HTR-8/SVneo (cell line): Measurements from ENCODE around the gene SNRPD2.
"Not testable (repeated sequence)": the region's sequence is repeated elsewhere in the genome, so short reads cannot be mapped to it uniquely, and the experiment has no call there.

ENCODE experiments used
- DNase-seq: peaks from one replicate; pipeline ENCODE4 v3.0.0; 2011; ENCODE audit warnings: low spot score, mixed read lengths; ENCODE audit not compliant: insufficient read length
- FAIRE-seq: peaks from 2 replicates; lab custom pipeline; 2011; peaks lifted over from hg19 to GRCh38; lab: Jason Lieb, UNC

SNRPD2 gene

DNA sequence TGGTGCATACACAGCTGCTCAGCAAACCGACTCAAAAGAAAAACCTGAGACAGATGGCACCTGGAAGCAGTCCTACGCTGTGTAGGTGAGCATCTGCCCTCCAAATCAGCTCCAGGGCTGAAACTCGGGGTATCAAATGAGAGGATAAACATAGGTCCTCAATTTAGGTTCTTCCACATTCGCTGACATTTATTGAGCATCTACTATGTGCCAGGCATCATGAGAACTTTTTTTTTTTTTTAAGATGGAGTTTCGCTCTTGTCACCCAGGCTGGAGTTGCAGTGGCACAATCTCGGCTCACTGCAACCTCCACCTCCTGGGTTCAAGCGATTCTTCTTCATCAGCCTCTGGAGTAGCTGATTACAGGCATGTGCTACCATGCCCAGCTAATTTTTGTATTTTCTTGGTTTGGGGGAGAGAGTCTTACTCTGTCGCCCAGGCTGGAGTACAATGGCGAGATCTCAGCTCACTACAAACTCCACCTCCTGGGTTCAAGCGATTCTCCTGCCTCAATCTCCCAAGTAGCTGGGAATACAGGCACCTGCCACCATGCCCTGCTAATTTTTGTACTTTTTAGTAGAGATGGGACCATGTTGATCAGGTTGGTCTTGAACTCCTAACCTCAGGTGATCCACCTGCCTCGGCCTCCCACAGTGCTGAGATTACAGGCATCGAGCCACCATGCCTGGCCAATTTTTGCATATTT lies 14.1 kb upstream of the SNRPD2 start:
- FAIRE-seq (no peak), DNase-seq (no peak)

DNA sequence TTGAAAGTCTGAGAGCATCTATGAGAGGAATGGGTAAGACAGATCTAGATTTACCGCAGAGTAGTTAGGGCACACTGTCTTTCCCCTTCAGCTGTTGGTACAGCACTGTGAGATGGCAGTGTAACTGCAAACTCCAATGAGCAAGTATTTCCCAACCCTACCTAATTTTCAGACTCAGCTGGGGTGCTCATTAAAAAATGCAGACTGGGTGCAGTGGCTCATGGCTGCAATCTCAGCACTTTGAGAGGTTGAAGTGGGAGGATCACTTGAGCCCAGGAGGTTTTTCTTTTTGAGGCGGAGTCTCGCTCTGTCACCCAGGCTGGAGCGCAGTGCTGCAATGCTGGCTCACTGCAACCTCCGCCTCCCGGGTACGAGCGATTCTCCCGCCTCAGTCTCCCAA lies 13.4 kb upstream of the SNRPD2 start:
- DNase-seq (no peak), FAIRE-seq (no peak)

GRCh38 chr19:45701676-45702075 lies 9.9 kb upstream of the SNRPD2 start:
- DNase-seq (no peak), FAIRE-seq (no peak)

GRCh38 chr19:45693106-45693788 lies 1.5 kb upstream of the SNRPD2 start:
- FAIRE-seq (no peak), DNase-seq (peak; percentile 80)

GRCh38 chr19:45692187-45693105 lies 693 bp upstream of the SNRPD2 start, which contains the start of gene QPCTL:
Gene QPCTL, plus strand, starts transcription at chr19:45692666. Its CDS starts 38 bp downstream, at chr19:45692704.
- DNase-seq (peak; percentile 97), FAIRE-seq (peak; percentile 97)

DNA sequence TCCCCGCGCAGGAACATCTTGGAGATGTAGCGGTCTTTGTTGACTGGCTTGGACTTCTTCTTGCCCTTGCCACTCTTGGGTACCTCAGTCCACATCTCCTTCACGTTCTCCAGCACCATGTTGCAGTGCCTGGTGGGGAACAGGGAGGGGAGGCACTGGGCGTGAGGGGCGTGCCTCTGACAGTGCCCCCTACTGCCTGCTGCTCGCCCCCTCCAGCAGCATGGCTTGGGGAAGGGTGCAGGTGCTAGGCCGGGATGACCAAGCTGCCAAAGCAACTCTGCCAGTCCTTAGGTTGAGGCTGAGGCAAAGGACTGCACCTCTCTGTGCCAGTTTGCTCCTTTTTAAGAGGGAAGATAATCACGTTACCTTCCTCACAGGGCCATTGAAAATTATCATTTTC lies 4.2 kb downstream of the SNRPD2 start:
- no peak for FAIRE-seq
- no peak for DNase-seq

- DNase-seq, FAIRE-seq: not testable (repeated sequence)
Observed at GRCh38 chr19:45685045-45685444, 6.7 kb downstream of the SNRPD2 start.

- no peak for FAIRE-seq
- no peak for DNase-seq
Observed at GRCh38 chr19:45682908-45683307, 8.8 kb downstream of the SNRPD2 start.

- DNase-seq (no peak), FAIRE-seq (no peak)
Observed at GRCh38 chr19:45682117-45682516, 9.6 kb downstream of the SNRPD2 start.

GRCh38 chr19:45681391-45682015 lies 10.2 kb downstream of the SNRPD2 start:
- FAIRE-seq = peak; percentile 82
- peak; percentile 89 for DNase-seq

GRCh38 chr19:45677351-45678230 lies 14.2 kb downstream of the SNRPD2 start:
- FAIRE-seq (peak; percentile 57), DNase-seq (no peak)

- FAIRE-seq = no peak
- no peak for DNase-seq
Observed at GRCh38 chr19:45676851-45677263, 14.9 kb downstream of the SNRPD2 start.

GRCh38 chr19:45674946-45675345 lies 16.8 kb downstream of the SNRPD2 start:
- FAIRE-seq (no peak), DNase-seq (no peak)

GRCh38 chr19:45670670-45671453 lies 20.9 kb downstream of the SNRPD2 start:
- FAIRE-seq = no peak
- DNase-seq = no peak

GRCh38 chr19:45668342-45668871 lies 23.3 kb downstream of the SNRPD2 start:
- FAIRE-seq = no peak
- no peak for DNase-seq

- FAIRE-seq = peak; percentile 72
- peak; percentile 52 for DNase-seq
Observed at GRCh38 chr19:45667620-45668341, 24.0 kb downstream of the SNRPD2 start, which contains the start of gene GIPR. Gene GIPR, plus strand, starts transcription at chr19:45668221. Its CDS starts 1,300 bp downstream, at chr19:45669521.

GRCh38 chr19:45664575-45664974 lies 27.2 kb downstream of the SNRPD2 start:
- no peak for DNase-seq
- FAIRE-seq = peak; percentile 65
